ENCODE data around the gene NAB1.

The NAB1 gene

DNA sequence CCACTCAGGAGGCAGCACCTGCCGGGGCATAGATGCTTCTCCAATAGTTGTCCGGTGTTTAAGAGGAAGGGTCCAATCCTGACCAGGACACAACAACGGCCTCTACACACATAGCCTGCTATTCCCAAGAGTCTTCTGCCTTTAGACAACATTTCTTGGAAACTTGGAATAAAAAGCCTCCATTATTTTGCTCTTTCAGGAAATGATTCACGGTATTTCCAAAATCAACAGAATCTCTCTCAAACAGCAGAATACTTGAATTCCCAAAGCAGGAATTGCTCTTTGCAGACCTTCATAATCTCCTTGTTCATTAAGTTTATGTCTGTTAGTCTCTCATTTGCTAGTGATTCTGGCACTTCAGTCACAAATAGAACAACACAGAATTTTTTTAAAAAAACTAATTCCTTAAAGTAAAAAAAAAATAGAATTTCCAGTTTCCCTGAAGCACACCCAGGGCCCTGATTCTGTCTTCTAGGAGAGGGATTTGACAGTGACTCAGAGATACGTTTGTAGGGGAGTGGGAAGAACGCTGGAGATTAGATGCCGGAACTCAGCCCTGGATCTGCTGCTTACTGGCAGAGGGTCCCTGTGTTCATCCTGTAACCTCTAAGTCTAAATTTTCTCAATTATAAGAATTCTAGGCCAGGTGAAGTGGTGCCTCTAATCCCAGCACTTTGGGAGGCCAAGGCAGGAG lies 74.7 kb downstream of the NAB1 start:
- Histone ChIP-seq H3K36me3 (no peaks in the 10 kb centered on the region), H3K27me3 (ENCODE audit: insufficient read depth, low read depth, severe bottlenecking) (no peaks in the 10 kb centered on the region), H3K9me3 (ENCODE audit: severe bottlenecking) (no peaks in the 10 kb centered on the region), H3K27ac (no peak overlapping the region), H3K4me3 (ENCODE audit: low read depth, low read length) (no peak overlapping the region)
- TF ChIP-seq, protein P1, sequence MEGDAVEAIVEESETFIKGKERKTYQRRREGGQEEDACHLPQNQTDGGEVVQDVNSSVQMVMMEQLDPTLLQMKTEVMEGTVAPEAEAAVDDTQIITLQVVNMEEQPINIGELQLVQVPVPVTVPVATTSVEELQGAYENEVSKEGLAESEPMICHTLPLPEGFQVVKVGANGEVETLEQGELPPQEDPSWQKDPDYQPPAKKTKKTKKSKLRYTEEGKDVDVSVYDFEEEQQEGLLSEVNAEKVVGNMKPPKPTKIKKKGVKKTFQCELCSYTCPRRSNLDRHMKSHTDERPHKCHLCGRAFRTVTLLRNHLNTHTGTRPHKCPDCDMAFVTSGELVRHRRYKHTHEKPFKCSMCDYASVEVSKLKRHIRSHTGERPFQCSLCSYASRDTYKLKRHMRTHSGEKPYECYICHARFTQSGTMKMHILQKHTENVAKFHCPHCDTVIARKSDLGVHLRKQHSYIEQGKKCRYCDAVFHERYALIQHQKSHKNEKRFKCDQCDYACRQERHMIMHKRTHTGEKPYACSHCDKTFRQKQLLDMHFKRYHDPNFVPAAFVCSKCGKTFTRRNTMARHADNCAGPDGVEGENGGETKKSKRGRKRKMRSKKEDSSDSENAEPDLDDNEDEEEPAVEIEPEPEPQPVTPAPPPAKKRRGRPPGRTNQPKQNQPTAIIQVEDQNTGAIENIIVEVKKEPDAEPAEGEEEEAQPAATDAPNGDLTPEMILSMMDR (IDR thresholded peaks at IDR 0.05; ENCODE audit: low read depth, low read length), result no peak
- DNase-seq, result no peak

DNA sequence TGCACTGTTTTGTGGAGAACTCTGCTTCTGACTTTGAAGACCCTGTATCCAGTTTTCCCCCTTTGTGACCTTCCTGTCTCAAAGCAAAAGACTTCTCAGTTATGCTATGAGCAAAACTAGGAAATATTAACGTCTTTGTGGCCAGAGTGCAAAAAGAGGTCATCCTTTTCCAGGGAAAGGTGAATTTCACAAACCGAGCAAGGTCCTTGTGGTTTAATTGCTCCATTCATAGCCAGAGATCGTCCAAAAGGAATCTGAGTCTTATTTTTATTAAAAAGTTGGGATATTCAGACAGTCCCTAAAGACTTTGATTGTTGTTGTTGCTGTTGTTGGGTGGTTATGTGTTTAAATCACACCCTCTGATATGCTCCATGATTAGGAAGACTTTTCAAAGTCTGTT lies 77.4 kb downstream of the NAB1 start:
- DNase-seq, result no peak
- H3K27me3 ChIP-seq (ENCODE audit: insufficient read depth, low read depth, severe bottlenecking), result no peaks in the 10 kb centered on the region
- TF ChIP-seq, protein P1 (IDR thresholded peaks at IDR 0.05; ENCODE audit: low read depth, low read length), result no peak
- no peaks in the 10 kb centered on the region for H3K9me3 ChIP-seq (ENCODE audit: severe bottlenecking)
- no peak overlapping the region for H3K27ac ChIP-seq
- H3K36me3 ChIP-seq, result no peaks in the 10 kb centered on the region
- no peak overlapping the region for H3K4me3 ChIP-seq (ENCODE audit: low read depth, low read length)

DNA sequence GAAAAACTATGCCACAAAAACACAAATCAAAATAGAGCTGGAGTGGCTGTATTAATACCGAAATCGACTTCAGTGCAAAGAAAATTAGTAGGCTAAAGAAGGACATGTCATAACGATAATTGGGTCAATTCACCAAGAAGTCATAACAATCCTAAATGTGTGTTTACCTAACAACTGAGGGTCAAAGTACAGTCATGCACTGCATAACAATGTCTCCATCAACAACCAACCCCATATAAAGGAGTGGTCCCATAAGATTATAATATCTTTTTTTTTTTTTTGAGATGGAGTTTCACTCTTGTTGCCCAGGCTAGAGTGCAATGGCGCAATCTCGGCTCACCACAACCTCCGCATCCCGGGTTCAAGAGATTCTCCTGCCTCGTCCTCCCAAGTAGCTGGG lies 87.5 kb downstream of the NAB1 start:
- TF ChIP-seq, protein P1 (IDR thresholded peaks at IDR 0.05; ENCODE audit: low read depth, low read length), result no peak
- H3K4me3 ChIP-seq (ENCODE audit: low read depth, low read length), result no peak overlapping the region
- no peaks in the 10 kb centered on the region for H3K9me3 ChIP-seq (ENCODE audit: severe bottlenecking)
- no peaks in the 10 kb centered on the region for H3K36me3 ChIP-seq
- no peak for DNase-seq
- no peaks in the 10 kb centered on the region for H3K27me3 ChIP-seq (ENCODE audit: insufficient read depth, low read depth, severe bottlenecking)
- no peak overlapping the region for H3K27ac ChIP-seq

DNA sequence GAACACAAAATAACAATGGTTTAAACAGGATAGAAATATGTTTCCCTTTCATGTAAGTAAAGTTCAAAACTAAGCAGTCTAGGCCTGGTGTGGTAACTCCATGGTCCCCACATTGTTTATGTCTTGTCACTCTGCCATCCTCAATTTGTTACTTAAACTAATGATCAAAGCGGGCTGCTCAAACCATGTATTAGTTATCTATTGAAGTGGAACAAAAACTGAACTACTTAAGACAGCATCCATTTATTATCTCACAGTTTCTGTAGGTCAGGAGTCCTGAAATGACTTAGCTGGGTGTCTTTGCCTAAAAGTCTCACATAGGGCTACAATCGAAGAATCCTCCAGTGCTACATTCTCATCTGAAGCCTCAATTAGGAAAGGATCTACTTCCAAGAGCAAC lies 91.6 kb downstream of the NAB1 start:
- Histone ChIP-seq H3K36me3 (no peaks in the 10 kb centered on the region), H3K4me3 (ENCODE audit: low read depth, low read length) (no peak overlapping the region)

More for the DNA sequence above, 91.6 kb downstream of the NAB1 start:
- Histone ChIP-seq H3K27ac (no peak overlapping the region), H3K9me3 (ENCODE audit: severe bottlenecking) (no peaks in the 10 kb centered on the region), H3K27me3 (ENCODE audit: insufficient read depth, low read depth, severe bottlenecking) (no peaks in the 10 kb centered on the region)
- no peak for DNase-seq
- TF ChIP-seq, protein P1 (IDR thresholded peaks at IDR 0.05; ENCODE audit: low read depth, low read length), result no peak

Measured in WERI-Rb-1 (cell line).